Measurements from ENCODE around the gene R3HCC1L. TPM values are rescaled to one million over a fixed set of nuclear protein-coding genes. Genes with fewer than 3 reads are reported as not detected.

Gene R3HCC1L
- total and polyA plus RNA-seq, 9 of the 15 experiments (the other 6 are each of a cell fraction or from before 2014, with no cell fraction given) = 9.1 to 17.8 (median 12.6) TPM

DNA sequence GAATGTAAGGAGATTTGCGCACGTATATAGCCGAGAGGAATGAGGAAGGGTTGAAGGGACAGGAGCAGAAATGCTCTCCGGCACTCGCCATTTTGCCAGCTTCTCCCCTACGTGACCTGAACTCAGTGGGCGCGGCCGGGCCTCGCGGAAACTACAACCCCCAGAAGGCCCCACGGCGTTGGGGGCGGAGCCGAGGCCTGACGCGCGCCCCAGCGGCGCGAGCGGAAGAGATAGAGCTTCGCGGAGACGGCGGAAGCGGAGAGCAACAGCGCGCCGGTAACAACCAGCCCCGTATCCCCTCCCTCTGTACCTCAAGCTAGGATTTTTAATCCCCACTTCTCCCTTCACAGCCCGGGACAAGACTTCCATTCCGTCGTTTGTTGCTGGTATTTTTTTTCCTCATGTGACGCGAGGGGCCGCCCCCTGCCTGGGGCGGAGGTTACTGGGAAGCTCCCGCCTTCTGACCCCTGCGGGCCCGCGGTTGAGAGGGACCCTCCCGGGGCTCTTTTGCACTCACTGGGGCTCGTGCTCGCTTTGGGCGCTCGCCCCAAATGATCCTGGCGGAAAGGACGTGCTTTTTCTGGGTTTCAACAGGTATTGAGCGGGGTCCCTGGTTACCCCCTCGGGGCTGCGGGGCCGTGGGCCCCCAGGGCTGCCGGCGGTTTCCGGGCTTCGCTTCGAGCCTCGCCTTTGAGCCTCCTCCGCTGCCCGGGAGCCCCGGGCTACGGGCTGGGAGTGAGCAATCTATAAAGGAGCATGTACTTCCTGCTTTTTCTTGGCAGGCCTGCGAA, at the start of gene R3HCC1L (continued):
- TF ChIP-seq CCNT2 (IDR thresholded peaks at IDR 0.05; ENCODE audit: borderline replicate concordance, extremely low read depth, insufficient read length, low read depth, low read length) (no peak), SNIP1 (IDR thresholded peaks at IDR 0.05; ENCODE audit: low read depth) (no peak), HMG20A (CRISPR knock-in tag; conservative IDR thresholded peaks at IDR 0.05) (no peak), JUN (IDR thresholded peaks at IDR 0.05; ENCODE audit: borderline replicate concordance, low read depth, low read length) (no peak), JUN (CRISPR knock-in tag; IDR thresholded peaks at IDR 0.05; ENCODE audit: borderline replicate concordance) (no peak), KHSRP (IDR thresholded peaks at IDR 0.05) (no peak), ZNF121 (CRISPR knock-in tag; conservative IDR thresholded peaks at IDR 0.05) (no peak), ZC3H8 (IDR thresholded peaks at IDR 0.05) (no peak), GTF2E2 (tag; IDR thresholded peaks at IDR 0.05) (no peak), CBFA2T2 (conservative IDR thresholded peaks at IDR 0.05) (no peak), BRF1 (IDR thresholded peaks at IDR 0.05; ENCODE audit: borderline replicate concordance, extremely low read depth, insufficient read length) (no peak), IFI16 (CRISPR knock-in tag; IDR thresholded peaks at IDR 0.05) (no peak), ARNT (IDR thresholded peaks at IDR 0.05) (no peak), ZNF408 (CRISPR knock-in tag; IDR thresholded peaks at IDR 0.05; ENCODE audit: low read depth) (no peak), ZFP1 (CRISPR knock-in tag; IDR thresholded peaks at IDR 0.05) (no peak), ZNF551 (CRISPR knock-in tag; IDR thresholded peaks at IDR 0.05) (no peak), TRIM24 (IDR thresholded peaks at IDR 0.05) (no peak), ERF (CRISPR knock-in tag; IDR thresholded peaks at IDR 0.05) (no peak), ZSCAN29 (IDR thresholded peaks at IDR 0.05) (no peak), E2F3 (CRISPR knock-in tag; IDR thresholded peaks at IDR 0.05) (no peak), PHF20 (IDR thresholded peaks at IDR 0.05; ENCODE audit: partially characterized antibody) (peak; percentile 63), SMAD1 (IDR thresholded peaks at IDR 0.05; ENCODE audit: low read depth, low read length, partially characterized antibody) (peak; percentile 38), MBD2 (IDR thresholded peaks at IDR 0.05; ENCODE audit: borderline replicate concordance, low read depth) (peak; percentile 61; the same call in 1 of the 2 replicates)
- TF ChIP-seq, protein P1, sequence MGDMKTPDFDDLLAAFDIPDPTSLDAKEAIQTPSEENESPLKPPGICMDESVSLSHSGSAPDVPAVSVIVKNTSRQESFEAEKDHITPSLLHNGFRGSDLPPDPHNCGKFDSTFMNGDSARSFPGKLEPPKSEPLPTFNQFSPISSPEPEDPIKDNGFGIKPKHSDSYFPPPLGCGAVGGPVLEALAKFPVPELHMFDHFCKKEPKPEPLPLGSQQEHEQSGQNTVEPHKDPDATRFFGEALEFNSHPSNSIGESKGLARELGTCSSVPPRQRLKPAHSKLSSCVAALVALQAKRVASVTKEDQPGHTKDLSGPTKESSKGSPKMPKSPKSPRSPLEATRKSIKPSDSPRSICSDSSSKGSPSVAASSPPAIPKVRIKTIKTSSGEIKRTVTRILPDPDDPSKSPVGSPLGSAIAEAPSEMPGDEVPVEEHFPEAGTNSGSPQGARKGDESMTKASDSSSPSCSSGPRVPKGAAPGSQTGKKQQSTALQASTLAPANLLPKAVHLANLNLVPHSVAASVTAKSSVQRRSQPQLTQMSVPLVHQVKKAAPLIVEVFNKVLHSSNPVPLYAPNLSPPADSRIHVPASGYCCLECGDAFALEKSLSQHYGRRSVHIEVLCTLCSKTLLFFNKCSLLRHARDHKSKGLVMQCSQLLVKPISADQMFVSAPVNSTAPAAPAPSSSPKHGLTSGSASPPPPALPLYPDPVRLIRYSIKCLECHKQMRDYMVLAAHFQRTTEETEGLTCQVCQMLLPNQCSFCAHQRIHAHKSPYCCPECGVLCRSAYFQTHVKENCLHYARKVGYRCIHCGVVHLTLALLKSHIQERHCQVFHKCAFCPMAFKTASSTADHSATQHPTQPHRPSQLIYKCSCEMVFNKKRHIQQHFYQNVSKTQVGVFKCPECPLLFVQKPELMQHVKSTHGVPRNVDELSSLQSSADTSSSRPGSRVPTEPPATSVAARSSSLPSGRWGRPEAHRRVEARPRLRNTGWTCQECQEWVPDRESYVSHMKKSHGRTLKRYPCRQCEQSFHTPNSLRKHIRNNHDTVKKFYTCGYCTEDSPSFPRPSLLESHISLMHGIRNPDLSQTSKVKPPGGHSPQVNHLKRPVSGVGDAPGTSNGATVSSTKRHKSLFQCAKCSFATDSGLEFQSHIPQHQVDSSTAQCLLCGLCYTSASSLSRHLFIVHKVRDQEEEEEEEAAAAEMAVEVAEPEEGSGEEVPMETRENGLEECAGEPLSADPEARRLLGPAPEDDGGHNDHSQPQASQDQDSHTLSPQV (IDR thresholded peaks at IDR 0.05) = no peak
- TF ChIP-seq, protein P2, sequence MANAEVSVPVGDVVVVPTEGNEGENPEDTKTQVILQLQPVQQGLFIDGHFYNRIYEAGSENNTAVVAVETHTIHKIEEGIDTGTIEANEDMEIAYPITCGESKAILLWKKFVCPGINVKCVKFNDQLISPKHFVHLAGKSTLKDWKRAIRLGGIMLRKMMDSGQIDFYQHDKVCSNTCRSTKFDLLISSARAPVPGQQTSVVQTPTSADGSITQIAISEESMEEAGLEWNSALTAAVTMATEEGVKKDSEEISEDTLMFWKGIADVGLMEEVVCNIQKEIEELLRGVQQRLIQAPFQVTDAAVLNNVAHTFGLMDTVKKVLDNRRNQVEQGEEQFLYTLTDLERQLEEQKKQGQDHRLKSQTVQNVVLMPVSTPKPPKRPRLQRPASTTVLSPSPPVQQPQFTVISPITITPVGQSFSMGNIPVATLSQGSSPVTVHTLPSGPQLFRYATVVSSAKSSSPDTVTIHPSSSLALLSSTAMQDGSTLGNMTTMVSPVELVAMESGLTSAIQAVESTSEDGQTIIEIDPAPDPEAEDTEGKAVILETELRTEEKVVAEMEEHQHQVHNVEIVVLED (CRISPR knock-in tag; IDR thresholded peaks at IDR 0.05) = peak; percentile 81
- TF ChIP-seq, protein P3, sequence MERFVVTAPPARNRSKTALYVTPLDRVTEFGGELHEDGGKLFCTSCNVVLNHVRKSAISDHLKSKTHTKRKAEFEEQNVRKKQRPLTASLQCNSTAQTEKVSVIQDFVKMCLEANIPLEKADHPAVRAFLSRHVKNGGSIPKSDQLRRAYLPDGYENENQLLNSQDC (CRISPR knock-in tag; IDR thresholded peaks at IDR 0.05) = no peak
